HG03097 (cell line): ENCODE data around the gene AFTPH.

ENCODE experiments used
- ATAC-seq: cut with Tn5 transposase; IDR thresholded peaks from one replicate; pipeline ENCODE4 v1.9.1; 2021; ENCODE audit not compliant: unreplicated experiment, low FRiP score

AFTPH gene

GRCh38 chr2:64523666-64524603, at the start of gene AFTPH:
Gene AFTPH (plus strand): TSS chr2:64524328. CDS start chr2:64551475, 27,147 bp downstream.
- ATAC-seq = peak; percentile 79

GRCh38 chr2:64474636-64475035, 49.5 kb upstream of the AFTPH start:
- ATAC-seq = no peak

- ATAC-seq = no peak
Observed at GRCh38 chr2:64477037-64477436, 47.1 kb upstream of the AFTPH start.

- ATAC-seq = no peak
Observed at GRCh38 chr2:64477979-64478378, 46.1 kb upstream of the AFTPH start.

- ATAC-seq = no peak
Observed at GRCh38 chr2:64478502-64479230, 45.5 kb upstream of the AFTPH start.

- ATAC-seq = no peak
Observed at GRCh38 chr2:64479259-64480117, 44.6 kb upstream of the AFTPH start.

- ATAC-seq = no peak
Observed at GRCh38 chr2:64481665-64482064, 42.5 kb upstream of the AFTPH start.

- ATAC-seq = no peak
Observed at GRCh38 chr2:64482243-64482642, 41.9 kb upstream of the AFTPH start.

GRCh38 chr2:64482765-64483504, 41.2 kb upstream of the AFTPH start:
- ATAC-seq = no peak

GRCh38 chr2:64485331-64485730, 38.8 kb upstream of the AFTPH start:
- ATAC-seq = no peak

GRCh38 chr2:64485961-64486360, 38.2 kb upstream of the AFTPH start:
- no peak for ATAC-seq

- ATAC-seq = no peak
Observed at GRCh38 chr2:64487256-64488049, 36.7 kb upstream of the AFTPH start.

GRCh38 chr2:64488050-64488974, 35.8 kb upstream of the AFTPH start:
- peak; percentile 52 for ATAC-seq

- ATAC-seq = no peak
Observed at GRCh38 chr2:64489081-64489751, 34.9 kb upstream of the AFTPH start.

GRCh38 chr2:64491426-64491825, 32.7 kb upstream of the AFTPH start:
- ATAC-seq = no peak

- no peak for ATAC-seq
Observed at GRCh38 chr2:64492272-64492671, 31.9 kb upstream of the AFTPH start.

- ATAC-seq = no peak
Observed at GRCh38 chr2:64492821-64493220, 31.3 kb upstream of the AFTPH start.

GRCh38 chr2:64493788-64494187, 30.3 kb upstream of the AFTPH start:
- ATAC-seq = no peak
